Measurements from ENCODE around the gene NOXRED1.

The NOXRED1 gene

GRCh38 chr14:77344377-77344996 is 78.8 kb downstream of the NOXRED1 start:
- H3K4me2 ChIP-seq (ENCODE audit: low read depth, low read length, poor library complexity, severe bottlenecking): no peak overlapping the region
- H3K4me1 ChIP-seq (ENCODE audit: insufficient read depth, low read length, poor library complexity, severe bottlenecking): no peaks in the 10 kb centered on the region
- H3K36me3 ChIP-seq (ENCODE audit: insufficient read depth, low read length): peaks cover 26% of the 10 kb centered on the region; the same call in 1 of the 2 replicates
- no peak overlapping the region for H2AFZ ChIP-seq (ENCODE audit: low read length)
- no peaks in the 10 kb centered on the region for H3K9me3 ChIP-seq (ENCODE audit: insufficient read depth, low read depth, low read length)
- H3K79me2 ChIP-seq (ENCODE audit: insufficient read depth, low read length): no peaks in the 10 kb centered on the region
- no peaks in the 10 kb centered on the region for H3K27me3 ChIP-seq (ENCODE audit: insufficient read depth, low read length, poor library complexity, severe bottlenecking)
- no peak overlapping the region for H3K4me3 ChIP-seq (ENCODE audit: low read length, poor library complexity, severe bottlenecking)
- no peaks in the 10 kb centered on the region for H3F3A ChIP-seq (ENCODE audit: low read depth)
- H3K9me2 ChIP-seq (replicated peaks; ENCODE audit: low read depth, low read length): no peaks in the 10 kb centered on the region
- H3K9ac ChIP-seq (ENCODE audit: low read depth, low read length, poor library complexity, severe bottlenecking): no peak overlapping the region
- no peak for TF ChIP-seq EZH2phosphoT487 (IDR thresholded peaks at IDR 0.05; ENCODE audit: borderline replicate concordance)
- no peak for TF ChIP-seq CTCF (conservative IDR thresholded peaks at IDR 0.05; ENCODE audit: low read length)
- H4K20me1 ChIP-seq (ENCODE audit: insufficient read depth, low read length, poor library complexity, severe bottlenecking): no peaks in the 10 kb centered on the region

Data from Loucy (cell line).